K562 (cell line): ENCODE data around the gene SEPTIN6. TPM values are rescaled to one million over a fixed set of nuclear protein-coding genes. Genes with fewer than 3 reads are reported as not detected.

Experiments used
- CBX1 ChIP-seq: sonication (generic); IDR thresholded peaks from 2 replicates; pipeline ENCODE4 v1.6.1; 2016; ENCODE audit warnings: antibody characterized with exemption, low read depth, mild to moderate bottlenecking
- EP400 ChIP-seq: fragments of 450-650 bp; IDR thresholded peaks from 2 replicates; pipeline ENCODE4 v1.6.1; 2017; ENCODE audit warnings: antibody characterized with exemption, mild to moderate bottlenecking, moderate library complexity
- ETV5 ChIP-seq: sonication (generic); formaldehyde crosslinking; IDR thresholded peaks from 2 replicates; pipeline ENCODE4 v1.4.0; 2020; ENCODE audit warnings: low read depth, mild to moderate bottlenecking, missing genetic modification reagents
- PHF8 ChIP-seq: fragments of 200-600 bp; sonication (generic); IDR thresholded peaks from 2 replicates; pipeline ENCODE4 v1.6.1; 2012; ENCODE audit warnings: mixed run types, mild to moderate bottlenecking, inconsistent platforms, low read length, moderate library complexity, borderline replicate concordance
- POLR3G ChIP-seq: IDR thresholded peaks from 2 replicates; pipeline ENCODE4 v1.6.1; 2011; ENCODE audit not compliant: insufficient read length, insufficient replicate concordance; ENCODE audit errors: extremely low read depth
- RBM34 ChIP-seq: fragments of 200-400 bp; formaldehyde crosslinking; IDR thresholded peaks from 2 replicates; pipeline ENCODE4 v1.6.1; 2018; ENCODE audit warnings: low read length, borderline replicate concordance; ENCODE audit not compliant: insufficient read depth
- SMAD1 ChIP-seq: fragments of 150-350 bp; IDR thresholded peaks from 2 replicates; pipeline ENCODE4 v1.6.1; 2014; ENCODE audit warnings: low read length, low read depth; ENCODE audit not compliant: partially characterized antibody
- SMARCE1 ChIP-seq: fragments of 450-650 bp; IDR thresholded peaks from 2 replicates; pipeline ENCODE4 v1.7.1; 2016; ENCODE audit warnings: mild to moderate bottlenecking
- SNRNP70 ChIP-seq: fragments of 200-400 bp; formaldehyde crosslinking; optimal IDR thresholded peaks from 2 replicates; pipeline ENCODE3; 2017; ENCODE audit warnings: low read depth, low read length
- SOX6 ChIP-seq: fragments of 450-650 bp; IDR thresholded peaks from 2 replicates; pipeline ENCODE4 v1.6.1; 2014; ENCODE audit warnings: mild to moderate bottlenecking
- SRSF9 ChIP-seq: fragments of 200-400 bp; formaldehyde crosslinking; IDR thresholded peaks from 2 replicates; pipeline ENCODE4 v1.6.1; 2017; ENCODE audit warnings: low read depth, low read length, borderline replicate concordance
- STAT6 ChIP-seq: sonication (generic); formaldehyde crosslinking; IDR thresholded peaks from 2 replicates; pipeline ENCODE4 v1.8.1; 2023; ENCODE audit warnings: mild to moderate bottlenecking, missing genetic modification reagents
- TARDBP ChIP-seq: fragments of 450-650 bp; IDR thresholded peaks from 2 replicates; pipeline ENCODE4 v1.6.1; 2016
- YY1 ChIP-seq, 3 experiments: IDR thresholded peaks; 2 replicates each; pipeline ENCODE4 v1.6.1; 2011; ENCODE audit warnings: low read length in 2 of 3, mild to moderate bottlenecking in 2 of 3, moderate library complexity in 2 of 3, borderline replicate concordance in 1 of 3, control low read depth in 1 of 3, low read depth in 1 of 3; ENCODE audit not compliant: insufficient read depth in 3 of 3, insufficient replicate concordance in 2 of 3, control insufficient read depth in 1 of 3, insufficient read length in 1 of 3; ENCODE audit errors: extremely low read depth in 1 of 3
- ZKSCAN8 ChIP-seq: fragments of 200-800 bp; sonication (Bioruptor generic); IDR thresholded peaks from 2 replicates; pipeline ENCODE4 v1.6.1; 2016; ENCODE audit warnings: missing genetic modification characterization, missing compliant biosample characterization
- ZNF146 ChIP-seq: IDR thresholded peaks from one replicate; pipeline ENCODE4 v1.6.1; 2018; ENCODE audit warnings: missing compliant biosample characterization; ENCODE audit not compliant: unreplicated experiment
- ZNF507 ChIP-seq: conservative IDR thresholded peaks from 2 replicates; pipeline ENCODE4 v1.6.1; 2017; ENCODE audit warnings: missing genetic modification characterization, missing compliant biosample characterization
- ZNF785 ChIP-seq: fragments of 250-450 bp; sonication (Bioruptor Pico); IDR thresholded peaks from 2 replicates; pipeline ENCODE4 v1.4.0; 2020; ENCODE audit warnings: mild to moderate bottlenecking
- polyA plus RNA-seq, 8 experiments: library from polyadenylated mRNA; depleted of rRNA in 4 of 8; stranded (reverse) in 5 of 8; unstranded in 3 of 8; fragments of >200 nt; fragmentation: Nextera tagmentation in 2 of 8; fragmentation: Illumina TruSeq in 1 of 8; extraction: Ambion mirVana in 2 of 8; extraction: Trizol in 1 of 8; gene quantifications; 2 replicates each; pipeline versions ENCODE4 v1.2.1 to v1.2.3, GENCODE V29; 2011 to 2014; ENCODE audit warnings: inconsistent platforms in 1 of 8, missing spikeins in 1 of 8
- total RNA-seq, 7 experiments: library from RNA; depleted of rRNA in 6 of 7; stranded (reverse); fragments of >200 nt in 6 of 7; fragmentation: Illumina TruSeq in 2 of 7; extraction: Trizol in 2 of 7; gene quantifications; 2 replicates each; pipeline versions ENCODE4 v1.2.1 to v1.2.3, GENCODE V29; 2011 to 2021; ENCODE audit warnings: low replicate concordance in 1 of 7
- TF ChIP-seq, protein P1 (sequence below): fragments of 250-450 bp; sonication (Bioruptor Pico); IDR thresholded peaks from 2 replicates; pipeline ENCODE4 v1.5.0; 2021
- TF ChIP-seq, protein P2 (sequence below): fragments of 250-450 bp; sonication (Bioruptor Pico); IDR thresholded peaks from 2 replicates; pipeline ENCODE4 v1.4.0; 2020; ENCODE audit warnings: borderline replicate concordance

SEPTIN6 gene
- total and polyA plus RNA-seq, 9 of the 15 experiments (the other 6 are each of a cell fraction or from before 2014, with no cell fraction given): 8.4 to 67.0 (median 37.8) TPM

DNA sequence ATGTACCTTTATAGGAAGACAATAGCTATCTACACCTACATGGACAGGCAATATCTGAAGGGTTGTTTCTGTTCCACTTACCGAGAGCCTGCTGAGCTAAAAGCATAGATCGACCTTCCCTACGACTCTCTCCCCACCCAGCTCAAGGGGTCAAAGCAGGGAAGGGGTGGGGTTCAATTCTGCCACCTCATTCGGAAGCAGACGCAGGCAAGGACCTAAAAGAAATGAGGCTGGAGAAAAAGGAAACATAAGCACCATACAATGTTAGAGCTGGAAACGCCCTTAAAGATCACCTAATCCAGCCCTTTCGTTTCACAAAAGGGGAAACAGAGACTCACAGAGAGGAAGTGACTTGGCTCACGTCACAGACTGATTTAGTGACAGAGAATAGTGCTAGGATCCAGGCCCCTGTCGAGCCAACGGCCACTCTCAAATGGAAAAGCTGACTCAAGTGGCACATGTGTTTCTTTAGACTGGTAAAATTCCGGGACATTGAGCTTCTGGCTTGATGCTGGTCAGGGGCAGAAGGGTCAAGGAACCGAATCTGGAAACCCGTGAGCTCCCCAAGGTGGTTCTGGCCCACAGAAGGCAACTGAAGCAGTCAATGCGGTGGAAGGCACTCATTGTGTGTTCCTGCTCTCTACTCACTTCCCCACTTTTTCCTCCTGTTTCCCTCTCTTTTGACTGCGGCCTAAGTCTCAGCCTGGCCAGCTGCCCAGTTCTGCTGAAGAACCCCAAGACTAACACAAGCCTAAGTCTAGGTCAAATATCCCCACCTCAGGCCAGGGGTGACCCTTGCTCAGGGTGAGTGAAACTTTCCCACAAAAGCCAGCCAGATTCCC lies 7.5 kb downstream of the SEPTIN6 start (continued):
- TF ChIP-seq, protein P1, sequence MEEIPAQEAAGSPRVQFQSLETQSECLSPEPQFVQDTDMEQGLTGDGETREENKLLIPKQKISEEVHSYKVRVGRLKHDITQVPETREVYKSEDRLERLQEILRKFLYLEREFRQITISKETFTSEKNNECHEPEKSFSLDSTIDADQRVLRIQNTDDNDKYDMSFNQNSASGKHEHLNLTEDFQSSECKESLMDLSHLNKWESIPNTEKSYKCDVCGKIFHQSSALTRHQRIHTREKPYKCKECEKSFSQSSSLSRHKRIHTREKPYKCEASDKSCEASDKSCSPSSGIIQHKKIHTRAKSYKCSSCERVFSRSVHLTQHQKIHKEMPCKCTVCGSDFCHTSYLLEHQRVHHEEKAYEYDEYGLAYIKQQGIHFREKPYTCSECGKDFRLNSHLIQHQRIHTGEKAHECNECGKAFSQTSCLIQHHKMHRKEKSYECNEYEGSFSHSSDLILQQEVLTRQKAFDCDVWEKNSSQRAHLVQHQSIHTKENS (CRISPR knock-in tag): no peak
- TF ChIP-seq POLR3G (no peak), PHF8 (peak; percentile 10; the same call in 1 of the 2 replicates), CBX1 (no peak), SMARCE1 (0 out of 2 replicates have a peak, but pooled peaks have one; percentile 22), ZNF146 (no peak), ETV5 (CRISPR knock-in tag) (no peak), ZKSCAN8 (CRISPR knock-in tag) (peak; percentile 48; the same call in 1 of the 2 replicates), SMAD1 (no peak), EP400 (peak; percentile 42; the same call in 1 of the 2 replicates), SOX6 (no peak), TARDBP (no peak), RBM34 (no peak), YY1 (IDR thresholded peaks at IDR 0.05; ENCODE audit: borderline replicate concordance in 1 of 3, control insufficient read depth in 1 of 3, extremely low read depth in 1 of 3, insufficient read depth in 3 of 3, insufficient read length in 1 of 3, insufficient replicate concordance in 2 of 3, low read depth in 1 of 3, low read length in 2 of 3) (no peak), ZNF507 (tag) (no peak), ZNF785 (CRISPR knock-in tag) (no peak), STAT6 (no peak), SRSF9 (no peak), SNRNP70 (no peak)
- TF ChIP-seq, protein P2, sequence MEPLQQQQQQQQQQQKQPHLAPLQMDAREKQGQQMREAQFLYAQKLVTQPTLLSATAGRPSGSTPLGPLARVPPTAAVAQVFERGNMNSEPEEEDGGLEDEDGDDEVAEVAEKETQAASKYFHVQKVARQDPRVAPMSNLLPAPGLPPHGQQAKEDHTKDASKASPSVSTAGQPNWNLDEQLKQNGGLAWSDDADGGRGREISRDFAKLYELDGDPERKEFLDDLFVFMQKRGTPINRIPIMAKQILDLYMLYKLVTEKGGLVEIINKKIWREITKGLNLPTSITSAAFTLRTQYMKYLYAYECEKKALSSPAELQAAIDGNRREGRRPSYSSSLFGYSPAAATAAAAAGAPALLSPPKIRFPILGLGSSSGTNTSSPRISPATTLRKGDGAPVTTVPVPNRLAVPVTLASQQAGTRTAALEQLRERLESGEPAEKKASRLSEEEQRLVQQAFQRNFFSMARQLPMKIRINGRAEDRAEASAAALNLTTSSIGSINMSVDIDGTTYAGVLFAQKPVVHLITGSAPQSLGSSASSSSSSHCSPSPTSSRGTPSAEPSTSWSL (CRISPR knock-in tag): no peak
